HG02571 (cell line): ENCODE measurements around the gene SBF2.
"Not testable (repeated sequence)": the region's sequence is repeated elsewhere in the genome, so short reads cannot be mapped to it uniquely, and the experiment has no call there.

ENCODE experiments used
- ATAC-seq: cut with Tn5 transposase; IDR thresholded peaks from one replicate; pipeline ENCODE4 v1.9.1; 2021; ENCODE audit warnings: mild to moderate bottlenecking, moderate library complexity; ENCODE audit not compliant: unreplicated experiment

Gene SBF2

DNA sequence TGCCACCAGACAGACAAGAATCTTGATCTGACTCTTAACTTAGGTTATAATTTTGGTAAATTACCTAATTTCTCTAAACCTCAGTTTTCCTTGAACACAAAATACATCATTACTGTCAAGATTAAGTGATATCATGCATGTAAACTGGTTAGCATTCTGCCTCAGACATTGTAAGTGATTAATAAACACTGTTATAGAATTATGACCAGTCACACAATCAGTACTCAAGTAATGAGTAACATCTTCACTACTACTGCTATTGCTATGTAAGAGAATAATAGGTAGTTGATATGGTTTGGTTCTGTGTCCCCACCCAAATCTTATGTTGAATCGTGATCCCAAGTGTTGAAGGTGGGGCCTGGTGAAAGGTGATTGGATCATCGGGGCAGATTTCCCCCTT lies 218.9 kb downstream of the SBF2 start:
- ATAC-seq = no peak

DNA sequence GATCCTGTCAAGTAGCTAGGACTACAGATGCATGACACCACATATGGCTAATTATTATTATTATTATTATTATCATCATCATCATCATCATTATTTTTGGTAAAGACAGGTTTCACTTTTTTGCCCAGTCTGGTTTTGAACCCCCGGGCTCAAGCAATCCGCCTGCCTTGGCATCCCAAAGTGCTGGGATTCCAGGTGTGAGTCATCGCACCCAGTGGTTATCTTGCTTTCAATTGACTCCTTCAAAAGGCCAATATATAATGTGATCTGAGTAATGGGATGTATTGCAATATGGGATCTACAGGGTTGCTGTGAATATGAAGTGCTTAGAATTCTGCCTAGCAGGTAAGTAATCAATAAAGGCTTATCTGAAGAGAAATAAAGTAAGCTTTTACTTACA lies 221.2 kb downstream of the SBF2 start:
- ATAC-seq = no peak

DNA sequence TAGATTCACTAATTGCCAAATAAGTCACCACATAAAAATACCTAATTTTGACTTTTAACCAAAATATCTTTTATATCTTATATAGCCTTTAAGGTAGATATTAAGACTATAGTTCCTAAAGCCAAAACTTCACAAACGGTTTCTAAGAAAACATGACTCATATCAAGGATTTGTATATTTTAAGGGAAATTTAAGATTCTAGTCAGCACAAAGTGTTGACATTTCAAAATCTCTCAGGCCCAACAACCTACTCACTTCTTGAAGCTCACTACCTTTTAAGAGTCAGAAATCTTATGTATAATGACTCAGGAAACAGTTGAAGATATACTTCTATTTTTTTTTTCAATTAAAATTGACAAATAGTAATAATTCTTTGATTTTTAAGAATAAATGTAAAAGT lies 221.9 kb downstream of the SBF2 start:
- ATAC-seq = no peak

DNA sequence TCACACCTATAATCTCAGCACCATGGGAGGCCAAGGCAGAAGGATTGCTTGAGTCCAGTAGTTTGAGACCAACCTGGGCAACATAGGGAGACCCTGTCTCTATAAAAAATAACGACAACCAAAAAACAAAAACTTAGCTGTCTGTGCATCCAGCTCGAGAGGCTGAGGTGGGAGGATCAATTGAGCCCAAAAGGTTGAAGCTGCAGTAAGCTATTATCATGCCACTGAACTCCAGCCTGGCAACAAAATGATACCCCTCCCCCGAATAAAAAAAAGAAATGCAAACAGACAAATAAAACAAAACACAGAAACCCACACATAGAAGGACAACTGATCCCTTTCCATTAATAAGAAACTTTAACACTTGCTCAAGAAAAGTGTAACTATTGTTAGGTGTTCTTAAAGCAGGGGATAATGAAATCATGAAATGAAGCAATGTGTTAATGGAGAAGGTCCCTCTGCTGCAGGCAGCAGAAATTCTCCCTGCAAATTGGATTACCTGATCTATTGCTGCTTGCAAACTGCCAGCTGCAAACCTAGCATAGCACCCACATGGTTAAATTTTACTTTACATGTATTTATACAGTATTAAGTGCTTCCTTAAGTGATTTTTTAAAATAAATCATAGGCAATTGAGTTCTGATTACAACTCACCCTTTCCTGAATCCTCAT lies 226.3 kb downstream of the SBF2 start:
- ATAC-seq = no peak

DNA sequence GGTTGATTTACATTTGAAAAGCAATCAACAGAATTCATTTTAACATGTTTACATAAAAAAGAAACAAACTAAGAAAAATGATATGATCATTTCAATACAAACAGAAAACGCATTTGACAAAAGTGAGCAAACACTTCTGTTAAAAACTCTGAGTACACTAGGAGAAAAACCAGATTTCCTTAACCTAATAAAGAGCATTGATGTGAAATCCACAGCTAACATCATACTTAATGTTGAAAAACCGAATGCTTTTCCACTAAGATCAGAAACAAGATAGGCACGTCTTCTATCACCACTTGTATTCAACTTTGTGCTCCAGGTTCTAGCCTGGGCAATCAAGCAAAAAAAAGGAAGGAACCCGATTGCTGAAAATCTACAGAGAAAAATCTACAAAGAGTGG lies 227.6 kb downstream of the SBF2 start:
- ATAC-seq = no peak

DNA sequence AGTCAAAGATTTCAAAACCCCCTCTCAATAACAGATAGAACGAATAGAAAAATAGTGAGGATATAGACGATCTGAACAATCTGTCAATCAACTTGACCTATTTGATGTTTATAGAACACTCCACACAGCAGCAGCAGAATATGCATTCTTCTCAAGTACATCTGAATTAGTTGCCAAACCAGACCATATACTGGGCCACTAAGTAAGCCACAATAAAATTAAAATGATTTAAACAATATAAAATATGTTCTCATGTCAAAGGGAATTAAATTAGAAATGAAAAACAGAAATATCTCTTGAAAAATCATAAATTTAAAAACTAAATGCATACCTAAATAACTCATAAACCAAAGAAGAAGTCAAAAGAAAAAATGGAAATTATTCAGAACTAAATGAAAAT lies 229.2 kb downstream of the SBF2 start:
- ATAC-seq = no peak

DNA sequence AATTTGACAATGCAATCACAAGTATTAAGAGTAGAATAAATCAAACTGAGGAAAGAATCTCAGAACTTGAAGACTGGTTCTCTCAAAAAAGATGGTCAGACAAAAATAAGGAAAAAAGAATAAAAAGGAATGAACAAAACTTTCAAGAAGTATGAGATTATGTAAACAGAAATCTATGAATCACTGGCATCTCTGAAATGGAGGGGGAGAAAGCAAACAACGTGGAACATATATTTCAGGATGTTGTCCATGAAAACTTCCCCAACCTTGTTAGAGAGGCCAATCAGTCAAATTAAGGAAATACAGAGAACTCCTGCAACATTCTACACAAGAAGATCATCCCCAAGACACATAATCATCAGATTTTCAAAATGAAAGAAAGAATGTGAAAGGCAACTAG lies 235.7 kb downstream of the SBF2 start:
- no peak for ATAC-seq

DNA sequence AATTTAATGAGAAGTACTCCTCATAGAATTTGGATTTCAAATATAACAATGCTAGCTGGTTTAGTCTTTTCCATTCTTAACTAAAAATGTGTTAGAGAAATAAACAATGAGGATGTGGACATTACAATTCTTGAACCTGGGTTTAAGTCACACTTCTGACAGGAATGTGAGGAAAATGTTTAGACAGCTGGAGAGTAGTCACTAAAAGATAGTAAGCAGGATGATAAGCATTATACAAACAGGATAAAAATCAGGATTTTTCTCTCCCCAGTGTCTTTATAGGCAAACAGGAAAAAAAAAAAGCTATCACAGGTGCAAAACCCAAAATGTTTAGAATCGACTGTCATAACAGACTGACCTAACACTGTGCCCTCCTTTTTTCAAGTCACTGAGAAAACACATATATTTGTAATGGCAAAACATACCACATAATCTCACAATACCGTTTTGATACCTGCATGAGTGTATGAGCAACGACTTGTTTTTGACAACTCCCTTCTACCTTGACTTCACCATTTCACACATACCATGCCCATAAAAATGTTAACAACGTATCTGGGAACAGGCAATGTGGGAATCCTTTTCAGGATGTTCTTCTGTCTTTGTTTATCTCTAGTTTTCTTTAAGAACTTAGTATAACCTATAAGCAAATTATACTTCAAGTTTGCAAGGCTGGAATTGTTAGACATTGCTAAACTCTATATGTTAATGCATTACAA lies 242.0 kb downstream of the SBF2 start:
- no peak for ATAC-seq

DNA sequence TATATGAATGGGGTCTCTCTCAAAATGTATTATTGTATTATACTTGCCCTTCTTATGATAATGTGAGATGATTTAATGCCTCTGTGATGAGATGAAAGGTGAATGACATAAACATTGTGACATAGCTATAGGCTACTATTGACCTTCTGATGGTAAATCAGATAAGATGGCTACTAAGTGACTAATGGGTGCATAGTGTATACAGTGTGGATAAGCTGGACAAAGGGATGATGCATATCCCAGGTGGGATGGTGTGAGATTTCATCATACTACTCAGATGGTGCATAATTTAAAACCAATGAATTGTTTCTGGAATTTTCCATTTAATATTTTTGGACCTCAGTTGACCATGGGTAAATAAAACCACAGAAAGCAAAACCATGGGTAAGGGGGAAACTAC lies 243.5 kb downstream of the SBF2 start:
- no peak for ATAC-seq

DNA sequence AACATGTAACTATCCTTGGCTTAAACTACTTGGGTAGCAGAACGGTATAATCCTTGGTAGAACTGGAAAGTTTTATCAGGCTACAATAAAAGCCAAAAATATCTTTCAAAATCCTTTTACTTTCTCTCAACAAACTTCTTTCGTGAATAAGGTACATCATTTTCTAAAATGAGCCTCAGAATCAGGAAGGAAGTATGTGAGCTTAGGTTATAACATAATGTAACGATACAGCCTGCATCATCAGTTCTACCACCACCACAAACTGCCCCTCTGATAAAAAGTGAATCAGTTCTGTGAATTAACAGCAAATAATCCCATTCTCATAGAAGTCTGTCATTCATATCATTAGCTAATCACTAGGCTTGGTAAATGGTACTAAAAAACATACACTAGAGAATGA lies 244.3 kb downstream of the SBF2 start:
- ATAC-seq = no peak

DNA sequence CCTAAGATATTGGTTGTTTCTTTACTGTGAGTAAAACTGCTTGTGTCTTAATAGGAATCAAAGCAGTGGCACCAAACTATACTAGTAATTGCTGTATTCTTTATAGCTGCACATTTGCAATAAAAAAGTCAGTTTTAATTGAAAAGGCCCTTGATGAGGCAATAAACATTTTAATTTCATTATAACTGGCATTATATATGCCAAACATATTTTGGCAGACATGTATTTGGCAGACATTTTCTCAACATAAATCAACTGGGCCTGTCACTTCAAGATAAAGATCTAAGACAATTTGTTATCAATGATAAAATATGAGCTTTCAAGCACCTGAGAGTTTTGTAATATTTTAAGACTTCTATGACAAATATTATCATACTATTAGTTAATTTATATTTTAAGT lies 245.7 kb downstream of the SBF2 start:
- ATAC-seq = no peak

DNA sequence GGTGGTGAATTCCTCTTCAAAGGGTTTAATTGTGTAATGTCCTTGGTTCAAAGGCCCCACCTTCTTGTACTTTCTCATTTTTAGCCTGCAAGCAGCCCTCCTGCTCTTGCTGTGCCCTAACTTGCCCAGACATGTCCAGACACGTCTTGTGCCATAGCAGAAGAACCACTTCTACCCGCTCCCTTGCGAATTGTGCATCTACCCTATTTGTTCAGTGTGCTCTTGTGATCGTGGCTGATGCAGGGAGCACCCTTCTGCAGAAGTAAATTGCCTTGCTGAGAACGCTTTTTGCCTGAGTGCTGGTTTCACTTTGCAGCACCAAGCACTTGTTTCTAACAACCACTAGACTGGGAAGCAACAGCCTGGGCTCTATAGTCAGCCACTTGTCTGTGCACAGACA lies 249.4 kb downstream of the SBF2 start:
- ATAC-seq = no peak

DNA sequence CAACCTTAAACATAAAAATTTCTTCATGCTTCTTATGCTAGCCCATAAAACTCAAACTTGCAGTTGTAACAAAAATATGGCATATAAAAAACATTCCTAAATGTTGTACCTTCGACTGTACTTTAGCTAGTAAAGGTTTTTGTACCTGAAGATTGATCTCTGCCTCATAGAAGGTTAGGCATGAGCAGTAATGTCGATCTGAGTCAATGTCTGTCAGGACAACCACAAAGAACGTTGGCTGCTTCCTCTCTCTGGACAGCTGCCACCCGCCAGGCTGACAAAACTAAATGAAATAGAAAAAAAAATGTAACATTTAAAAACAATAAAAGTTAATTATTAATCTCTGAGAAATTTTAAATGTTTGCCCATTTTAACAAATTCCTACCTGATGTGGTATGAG lies 251.3 kb downstream of the SBF2 start:
- ATAC-seq = no peak

DNA sequence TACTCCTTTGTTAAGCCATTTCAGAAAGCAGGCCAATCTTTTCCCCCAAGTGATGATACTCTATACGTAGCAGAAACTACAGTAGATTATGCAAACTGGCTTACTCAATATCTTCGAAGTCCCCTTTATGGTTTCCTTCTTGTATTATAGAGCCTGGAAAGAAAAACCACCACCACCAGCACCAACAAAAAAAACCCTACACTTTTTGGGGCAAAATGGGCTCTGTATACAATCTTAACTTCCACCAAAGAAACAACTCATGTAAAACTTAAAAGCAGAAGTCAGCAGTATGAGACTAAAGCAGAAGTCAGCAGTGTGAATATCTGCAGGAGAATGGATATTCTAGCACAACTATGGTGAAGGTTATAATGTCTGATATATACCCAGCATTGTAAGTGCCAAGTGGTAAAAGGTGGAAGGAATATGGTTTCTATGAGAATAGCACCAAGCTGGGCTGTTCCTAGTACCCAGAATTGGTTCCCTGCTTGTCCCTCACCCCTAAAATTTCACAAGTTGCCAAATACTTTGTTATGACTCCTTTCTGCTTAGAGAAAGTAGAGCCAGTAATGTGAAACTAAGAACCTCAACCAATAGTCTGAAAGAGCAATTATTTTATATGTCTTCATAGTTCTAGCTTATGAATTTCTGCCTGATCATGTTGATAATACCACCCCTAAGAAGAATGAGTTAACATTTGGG lies 252.1 kb downstream of the SBF2 start:
- ATAC-seq = no peak

DNA sequence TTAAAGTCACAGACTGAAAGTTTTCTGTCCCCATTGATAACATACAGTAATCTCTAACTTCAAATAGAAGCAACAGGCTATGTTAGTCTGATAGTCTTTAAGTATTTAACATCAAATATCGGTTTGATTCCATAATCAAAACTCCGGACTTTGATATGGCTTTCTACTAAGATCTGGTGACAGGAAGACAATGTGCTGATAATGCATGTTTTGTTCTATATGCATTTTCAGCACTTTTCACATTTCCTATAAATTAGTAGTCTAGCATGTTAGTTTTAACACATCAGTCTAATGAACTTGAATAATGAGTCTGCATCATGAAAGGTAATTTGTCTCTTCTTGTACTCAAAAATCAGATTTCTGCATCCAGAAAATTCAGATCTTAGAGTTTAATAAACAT lies 252.7 kb downstream of the SBF2 start:
- ATAC-seq = no peak

DNA sequence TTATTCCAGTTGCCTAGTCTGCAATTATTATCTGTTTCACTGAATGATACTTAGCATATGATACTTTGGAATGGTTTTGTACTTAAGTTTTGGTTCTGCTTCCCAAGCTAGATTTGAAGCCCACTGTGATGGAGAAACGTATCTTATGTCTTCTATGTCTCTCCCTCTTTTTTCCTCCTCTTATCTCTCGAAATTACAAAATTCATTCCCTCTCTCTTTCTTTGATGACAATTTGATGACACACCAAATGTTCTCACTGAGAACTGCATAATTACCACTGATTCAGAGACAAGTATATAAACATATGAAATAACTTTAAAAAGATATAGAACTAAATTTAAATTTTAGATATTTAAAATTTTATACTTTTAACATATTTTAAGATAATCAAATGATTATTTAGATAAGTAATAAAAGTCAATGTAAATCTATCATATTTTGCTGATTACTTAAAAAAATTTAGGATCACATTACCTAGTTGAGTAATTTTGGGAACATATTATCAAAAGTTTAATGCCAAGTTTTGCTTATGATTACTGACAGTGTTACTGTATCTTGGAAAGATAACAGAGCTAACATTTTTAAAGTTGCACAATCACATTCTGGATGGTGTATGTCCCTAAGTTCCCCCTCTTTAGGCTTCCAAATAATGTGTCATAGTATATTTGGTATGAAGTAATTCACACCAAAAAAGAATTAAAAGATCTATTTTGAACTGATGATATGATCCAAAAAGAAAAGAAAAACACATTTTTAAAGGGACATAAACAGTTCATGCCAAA lies 255.3 kb downstream of the SBF2 start:
- ATAC-seq = no peak

DNA sequence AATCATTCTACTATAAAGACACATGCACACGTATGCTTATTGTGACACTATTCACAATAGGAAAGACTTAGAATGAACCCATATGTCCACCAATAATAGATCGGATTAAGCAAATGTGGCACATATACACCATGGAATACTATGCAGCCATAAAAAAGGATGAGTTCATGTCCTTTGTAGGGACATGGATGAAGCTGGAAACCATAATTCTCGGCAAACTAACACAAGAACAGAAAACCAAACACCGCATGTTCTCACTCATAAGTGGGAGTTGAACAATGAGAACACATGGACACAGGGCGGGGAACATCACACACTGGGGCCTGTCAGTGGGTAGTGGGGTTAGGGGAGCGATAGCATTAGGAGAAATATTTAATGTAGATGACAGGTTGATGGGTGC lies 258.1 kb downstream of the SBF2 start:
- not testable (repeated sequence) for ATAC-seq

DNA sequence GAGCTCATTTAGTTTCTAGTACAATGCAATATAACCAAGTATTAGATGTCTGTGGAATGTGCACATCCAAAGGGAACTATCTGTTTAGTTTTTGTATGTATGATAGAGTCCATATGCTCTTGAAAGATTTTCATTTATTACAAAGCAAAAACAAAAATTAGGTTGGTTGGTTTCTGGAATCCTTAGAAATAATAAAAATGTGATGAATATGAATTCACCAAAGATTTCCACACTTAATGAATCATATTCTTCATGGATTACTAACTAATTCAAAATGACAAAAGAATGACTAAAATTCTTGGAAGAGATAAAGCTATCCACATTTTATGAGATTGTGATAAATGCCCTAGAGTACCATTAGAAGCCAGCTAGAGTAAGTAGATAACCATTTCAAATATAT lies 261.1 kb downstream of the SBF2 start:
- no peak for ATAC-seq

DNA sequence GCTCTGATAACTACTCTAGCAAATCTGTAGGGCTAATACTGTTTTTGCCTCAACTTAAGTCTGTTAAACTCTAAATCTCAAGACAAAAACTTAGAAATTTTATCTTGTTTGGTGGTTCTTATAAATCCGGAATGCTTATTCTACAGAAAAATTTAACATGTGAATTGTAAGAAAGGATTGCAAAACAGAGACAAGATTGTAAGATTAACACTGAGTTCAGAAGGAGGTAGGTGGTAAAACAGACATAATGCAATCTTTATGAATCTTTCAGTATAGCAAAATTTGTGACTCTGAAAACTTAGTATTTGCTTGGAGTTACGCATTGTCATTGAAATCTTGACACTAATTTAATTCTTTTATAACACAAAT lies 263.9 kb downstream of the SBF2 start:
- no peak for ATAC-seq

DNA sequence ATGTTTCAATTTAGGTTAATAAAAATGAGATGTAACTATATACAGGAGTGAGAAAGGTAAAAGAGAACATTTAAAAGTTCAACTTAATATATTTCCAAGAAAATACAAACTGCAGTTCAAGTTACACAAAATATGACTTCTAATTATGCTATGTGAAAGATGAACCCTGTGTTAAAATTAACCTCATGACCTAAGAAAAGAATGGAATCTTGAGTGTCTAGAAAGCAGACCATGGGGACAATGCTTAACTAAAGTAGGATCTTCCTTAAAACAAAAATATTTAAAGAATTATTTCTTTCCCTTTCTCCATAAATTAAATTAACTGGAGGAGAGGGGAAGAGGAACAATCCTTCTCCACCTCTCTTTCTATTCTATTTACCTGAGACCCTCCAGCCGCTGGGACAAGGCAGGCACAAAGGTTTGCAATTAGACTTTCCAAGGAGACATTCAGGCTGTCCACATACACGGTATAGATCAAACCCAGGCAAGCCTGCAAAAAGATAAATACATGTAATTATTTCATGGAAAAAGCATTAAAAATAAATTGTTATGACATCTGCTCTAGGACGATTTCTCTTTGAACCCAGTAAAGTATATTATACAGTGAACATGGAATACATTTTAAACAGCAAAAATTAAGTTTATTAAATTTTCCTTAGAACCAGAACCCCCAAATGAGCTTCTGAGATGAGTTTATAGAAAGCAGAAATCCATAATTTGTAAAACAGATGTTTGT lies 264.5 kb downstream of the SBF2 start:
- ATAC-seq = no peak

DNA sequence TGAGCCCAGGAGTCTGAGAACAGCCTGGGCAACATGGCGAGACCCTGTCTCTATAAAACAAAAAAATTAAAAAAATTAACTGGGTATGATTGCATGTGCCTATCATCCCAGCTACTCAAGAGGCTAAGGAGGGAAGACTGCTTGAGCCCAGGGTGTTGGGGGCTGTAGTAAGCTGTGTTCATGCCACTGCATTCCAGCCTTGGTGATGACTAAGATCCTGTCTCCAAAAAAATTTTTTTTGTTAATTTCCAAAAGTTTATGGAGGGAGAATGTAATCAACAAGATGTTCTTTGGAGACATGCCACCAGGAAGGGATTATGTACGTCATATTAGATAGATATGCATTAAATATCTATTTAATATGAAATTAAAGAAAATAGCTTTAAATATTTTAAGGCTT lies 267.5 kb downstream of the SBF2 start:
- no peak for ATAC-seq
